Measurements from ENCODE around the gene PPARD. TPM values are rescaled to one million over a fixed set of nuclear protein-coding genes. Genes with fewer than 3 reads are reported as not detected.
"Not testable (repeated sequence)": the region's sequence is repeated elsewhere in the genome, so short reads cannot be mapped to it uniquely, and the experiment has no call there.

Gene PPARD
- total RNA-seq, 2 donors from 2014 or later, result 15.8 to 38.4 TPM

GRCh38 chr6:35327349-35328027 lies 14.9 kb upstream of the PPARD start:
- no peaks in the 10 kb centered on the region for H3K36me3 ChIP-seq
- no peaks in the 10 kb centered on the region for H3K27me3 ChIP-seq (replicated peaks; ENCODE audit: insufficient read depth)
- H3K4me3 ChIP-seq, result no peak overlapping the region
- H3K9me3 ChIP-seq, result no peaks in the 10 kb centered on the region
- DNase-seq (ENCODE audit: low spot score), result no peak
- H3K4me1 ChIP-seq (ENCODE audit: control insufficient read depth in 1 of 2, low read depth in 2 of 2), result no peaks in the 10 kb centered on the region
- TF ChIP-seq, protein P1, sequence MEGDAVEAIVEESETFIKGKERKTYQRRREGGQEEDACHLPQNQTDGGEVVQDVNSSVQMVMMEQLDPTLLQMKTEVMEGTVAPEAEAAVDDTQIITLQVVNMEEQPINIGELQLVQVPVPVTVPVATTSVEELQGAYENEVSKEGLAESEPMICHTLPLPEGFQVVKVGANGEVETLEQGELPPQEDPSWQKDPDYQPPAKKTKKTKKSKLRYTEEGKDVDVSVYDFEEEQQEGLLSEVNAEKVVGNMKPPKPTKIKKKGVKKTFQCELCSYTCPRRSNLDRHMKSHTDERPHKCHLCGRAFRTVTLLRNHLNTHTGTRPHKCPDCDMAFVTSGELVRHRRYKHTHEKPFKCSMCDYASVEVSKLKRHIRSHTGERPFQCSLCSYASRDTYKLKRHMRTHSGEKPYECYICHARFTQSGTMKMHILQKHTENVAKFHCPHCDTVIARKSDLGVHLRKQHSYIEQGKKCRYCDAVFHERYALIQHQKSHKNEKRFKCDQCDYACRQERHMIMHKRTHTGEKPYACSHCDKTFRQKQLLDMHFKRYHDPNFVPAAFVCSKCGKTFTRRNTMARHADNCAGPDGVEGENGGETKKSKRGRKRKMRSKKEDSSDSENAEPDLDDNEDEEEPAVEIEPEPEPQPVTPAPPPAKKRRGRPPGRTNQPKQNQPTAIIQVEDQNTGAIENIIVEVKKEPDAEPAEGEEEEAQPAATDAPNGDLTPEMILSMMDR (IDR thresholded peaks at IDR 0.05), result peak; percentile 42
- ATAC-seq (ENCODE audit: insufficient number of reproducible peaks, low FRiP score, low read depth), result no peak
- H3K27ac ChIP-seq, result no peak overlapping the region

DNA sequence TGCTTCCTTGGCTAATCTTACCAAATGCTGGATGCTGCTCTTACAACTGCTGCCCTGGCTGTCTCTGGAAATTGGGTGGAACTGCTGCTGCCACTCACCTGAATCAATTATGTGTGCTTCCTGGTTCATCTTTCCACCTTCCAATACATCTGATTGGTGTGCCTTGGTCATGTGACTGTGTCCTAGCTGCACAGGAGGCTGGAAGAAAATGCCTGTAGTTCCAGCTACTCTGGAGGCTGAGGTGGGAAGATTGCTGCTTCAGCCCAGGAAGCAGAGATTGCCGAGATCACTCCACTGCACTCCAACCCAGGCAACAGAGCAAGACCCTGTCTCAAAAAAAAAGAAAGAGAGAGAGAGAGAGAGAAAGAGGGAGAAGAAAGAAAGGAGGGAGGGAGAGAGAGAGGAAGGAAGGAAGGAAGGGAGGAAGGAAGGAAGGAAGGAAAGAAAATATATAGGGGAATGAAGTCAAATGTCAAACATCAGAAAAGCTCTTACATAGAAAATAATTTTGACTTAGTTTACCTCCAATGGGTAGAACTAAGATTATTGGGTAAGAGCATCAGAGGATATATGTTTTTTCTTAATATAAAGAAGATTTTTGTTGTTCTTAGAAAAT lies 14.1 kb upstream of the PPARD start:
- no peaks in the 10 kb centered on the region for H3K4me1 ChIP-seq (ENCODE audit: control insufficient read depth in 1 of 2, low read depth in 2 of 2)
- H3K27me3 ChIP-seq (replicated peaks; ENCODE audit: insufficient read depth), result no peaks in the 10 kb centered on the region
- no peaks in the 10 kb centered on the region for H3K36me3 ChIP-seq
- no peaks in the 10 kb centered on the region for H3K9me3 ChIP-seq
- ATAC-seq (ENCODE audit: insufficient number of reproducible peaks, low FRiP score, low read depth) (no peak), DNase-seq (ENCODE audit: low spot score) (no peak)
- no peak overlapping the region for H3K27ac ChIP-seq
- no peak overlapping the region for H3K4me3 ChIP-seq
- TF ChIP-seq, protein P1 (IDR thresholded peaks at IDR 0.05), result no peak

- not testable (repeated sequence) for H3K9me3 ChIP-seq; H3K4me3 ChIP-seq; H3K27ac ChIP-seq; H3K36me3 ChIP-seq; H3K4me1 ChIP-seq (ENCODE audit: control insufficient read depth in 1 of 2, low read depth in 2 of 2); DNase-seq (ENCODE audit: low spot score); H3K27me3 ChIP-seq (replicated peaks; ENCODE audit: insufficient read depth); ATAC-seq (ENCODE audit: insufficient number of reproducible peaks, low FRiP score, low read depth)
Measured at GRCh38 chr6:35328965-35329364, 13.4 kb upstream of the PPARD start.

DNA sequence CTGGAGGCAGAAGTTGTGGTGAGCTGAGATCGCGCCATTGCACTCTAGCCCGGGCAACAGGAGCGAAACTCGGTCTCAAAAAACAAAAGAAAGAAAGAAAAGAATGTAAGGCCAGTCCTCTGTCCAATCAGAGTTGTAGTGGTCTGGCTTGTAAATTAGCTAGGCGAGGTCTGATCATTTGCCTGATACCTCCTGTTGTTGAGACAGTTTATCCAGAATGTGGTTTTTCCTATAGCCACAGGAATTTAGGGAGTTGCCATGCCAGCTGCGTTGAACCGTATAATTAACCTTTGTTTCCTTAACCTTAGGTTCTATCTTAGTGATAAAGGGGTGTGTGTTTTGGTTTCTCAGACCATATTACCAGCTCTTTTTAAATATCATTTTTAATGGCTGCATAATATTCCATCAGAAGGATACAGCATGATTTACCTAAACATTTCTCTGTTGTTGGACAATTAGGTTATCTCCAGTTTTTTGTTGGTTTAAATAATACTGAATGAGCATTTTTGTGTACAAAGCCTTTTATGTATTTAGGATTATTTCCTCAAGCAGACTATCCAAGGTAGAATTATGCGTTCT lies 11.7 kb upstream of the PPARD start:
- ATAC-seq (ENCODE audit: insufficient number of reproducible peaks, low FRiP score, low read depth) (no peak), DNase-seq (ENCODE audit: low spot score) (no peak)
- Histone ChIP-seq H3K36me3 (no peaks in the 10 kb centered on the region), H3K27me3 (replicated peaks; ENCODE audit: insufficient read depth) (no peaks in the 10 kb centered on the region), H3K9me3 (no peaks in the 10 kb centered on the region), H3K27ac (no peak overlapping the region), H3K4me1 (ENCODE audit: control insufficient read depth in 1 of 2, low read depth in 2 of 2) (no peaks in the 10 kb centered on the region), H3K4me3 (no peak overlapping the region)
- TF ChIP-seq, protein P1 (IDR thresholded peaks at IDR 0.05), result no peak

DNA sequence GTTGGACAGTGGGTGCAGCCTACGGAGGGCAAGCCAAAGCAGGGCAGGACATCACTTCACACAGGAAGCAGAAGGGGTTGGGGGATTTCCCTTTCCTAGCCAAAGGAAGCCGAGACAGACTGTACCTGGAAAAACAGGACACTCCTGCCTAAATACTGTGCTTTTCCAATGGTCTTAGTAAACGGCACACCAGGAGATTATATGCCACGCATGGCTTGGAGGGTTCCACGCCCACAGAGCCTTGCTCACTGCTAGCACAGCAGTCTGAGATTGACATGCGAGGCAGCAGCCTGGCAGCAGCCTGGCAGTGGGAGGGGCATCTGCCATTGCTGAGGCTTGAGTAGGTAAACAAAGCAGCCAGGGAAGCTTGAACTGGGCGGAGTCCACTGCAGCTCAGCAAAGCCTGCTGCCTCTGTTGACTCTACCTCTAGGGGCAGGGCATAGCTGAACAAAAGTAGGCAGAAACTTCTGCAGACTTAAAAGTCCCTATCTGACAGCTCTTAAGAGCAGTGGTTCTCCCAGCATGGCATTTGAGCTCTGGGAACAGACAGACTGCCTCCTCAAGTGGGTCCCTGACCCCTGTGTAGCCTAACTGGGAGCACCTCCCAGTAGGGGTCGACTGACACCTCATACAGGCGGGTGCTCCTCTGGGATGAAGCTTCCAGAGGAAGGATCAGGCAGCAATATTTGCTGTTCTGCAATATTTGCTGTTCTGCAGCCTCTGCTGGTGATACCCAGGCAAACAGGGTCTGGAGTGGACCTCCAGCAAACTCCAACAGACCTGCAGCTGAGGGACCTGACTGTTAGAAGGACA lies 10.1 kb upstream of the PPARD start:
- not testable (repeated sequence) for H3K36me3 ChIP-seq; H3K4me3 ChIP-seq; H3K4me1 ChIP-seq (ENCODE audit: control insufficient read depth in 1 of 2, low read depth in 2 of 2); H3K27ac ChIP-seq; DNase-seq (ENCODE audit: low spot score); ATAC-seq (ENCODE audit: insufficient number of reproducible peaks, low FRiP score, low read depth); H3K9me3 ChIP-seq; H3K27me3 ChIP-seq (replicated peaks; ENCODE audit: insufficient read depth)

DNA sequence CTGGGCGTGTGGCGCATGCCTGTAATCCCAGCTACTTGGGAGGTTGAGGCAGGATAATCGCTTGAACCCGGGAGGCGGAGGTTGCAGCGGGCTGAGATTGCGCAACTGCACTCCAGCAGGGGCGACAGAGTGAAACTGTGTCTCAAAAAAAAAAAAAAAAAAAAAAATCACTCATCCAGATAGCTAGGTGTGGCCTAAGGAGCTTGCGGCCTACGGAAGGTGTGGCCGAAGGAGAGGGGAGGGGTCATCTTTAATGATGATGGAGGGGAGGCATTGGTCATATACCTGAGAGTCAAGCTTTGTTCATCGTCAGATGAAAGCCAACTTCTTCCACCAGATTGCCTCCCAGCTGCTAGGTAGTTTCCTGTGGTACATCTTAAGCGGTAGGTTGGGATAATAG lies 801 bp upstream of the PPARD start:
- Histone ChIP-seq H3K4me1 (ENCODE audit: control insufficient read depth in 1 of 2, low read depth in 2 of 2) (peaks cover 5 to 25% of the 10 kb centered on the region in 2 donors), H3K27me3 (replicated peaks; ENCODE audit: insufficient read depth) (no peaks in the 10 kb centered on the region), H3K27ac (no peak overlapping the region), H3K4me3 (no peak overlapping the region), H3K9me3 (no peaks in the 10 kb centered on the region), H3K36me3 (peaks cover 6% of the 10 kb centered on the region)
- TF ChIP-seq, protein P1 (IDR thresholded peaks at IDR 0.05), result no peak
- DNase-seq (ENCODE audit: low spot score) (no peak), ATAC-seq (ENCODE audit: insufficient number of reproducible peaks, low FRiP score, low read depth) (no peak)

Measured in thoracic aorta (tissue), 2 donors.